Right hindlimb (tissue), 1 donor: ENCODE measurements around the gene TBC1D21.
A peak's percentile ranks its signal among the peaks of the same experiment; 100 is the strongest.

Source experiments
- DNase-seq: peaks from one replicate; pipeline ENCODE4 v3.0.0-alpha.2; 2018

TBC1D21 gene

DNA sequence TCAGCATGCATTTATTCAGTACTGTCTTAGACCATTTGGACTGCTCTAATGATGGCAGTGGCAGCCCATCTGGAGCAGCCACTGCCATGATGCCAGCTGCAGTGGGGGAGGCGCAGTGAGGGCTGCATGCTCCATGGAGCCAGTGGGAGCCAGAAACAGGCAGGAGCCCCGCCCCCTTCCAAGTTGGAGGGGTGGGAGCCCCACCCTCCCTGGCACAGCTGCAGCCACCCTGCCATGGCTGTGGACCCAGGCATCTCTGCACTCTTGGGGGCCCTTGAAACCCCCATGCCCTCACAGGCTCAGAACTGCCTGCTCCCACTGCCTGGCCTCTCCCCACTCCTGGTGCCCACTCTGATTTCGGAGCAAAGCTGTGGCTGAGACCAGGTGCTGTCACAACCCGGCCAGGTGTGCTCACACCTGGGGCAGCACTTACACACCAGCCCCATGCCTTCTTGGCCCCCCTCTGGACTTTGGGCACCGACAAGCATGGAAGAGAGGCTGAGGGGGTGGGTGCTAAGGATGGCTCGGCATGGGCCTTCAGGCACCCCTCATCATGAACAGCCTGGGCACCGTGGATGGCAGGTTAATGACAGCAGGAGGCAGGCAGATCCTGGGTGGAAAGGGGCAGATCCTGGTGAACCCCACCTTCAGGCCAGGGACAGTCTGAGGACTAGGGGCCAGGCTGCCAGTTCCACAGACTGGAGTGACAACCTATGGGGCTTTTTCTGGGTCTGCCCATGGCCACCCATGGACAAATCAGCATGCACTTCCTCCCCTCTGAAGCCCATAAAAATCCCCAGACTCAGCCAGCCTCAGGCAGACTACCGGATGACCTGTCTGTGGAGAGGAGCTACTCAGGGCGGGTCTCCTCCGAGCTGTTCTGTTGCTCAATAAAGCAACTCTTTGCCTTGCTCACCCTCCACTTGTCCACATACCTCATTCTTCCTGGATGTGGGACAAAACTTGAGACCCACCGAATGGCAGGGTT is 18.3 kb downstream of the TBC1D21 start:
- no peak for DNase-seq

DNA sequence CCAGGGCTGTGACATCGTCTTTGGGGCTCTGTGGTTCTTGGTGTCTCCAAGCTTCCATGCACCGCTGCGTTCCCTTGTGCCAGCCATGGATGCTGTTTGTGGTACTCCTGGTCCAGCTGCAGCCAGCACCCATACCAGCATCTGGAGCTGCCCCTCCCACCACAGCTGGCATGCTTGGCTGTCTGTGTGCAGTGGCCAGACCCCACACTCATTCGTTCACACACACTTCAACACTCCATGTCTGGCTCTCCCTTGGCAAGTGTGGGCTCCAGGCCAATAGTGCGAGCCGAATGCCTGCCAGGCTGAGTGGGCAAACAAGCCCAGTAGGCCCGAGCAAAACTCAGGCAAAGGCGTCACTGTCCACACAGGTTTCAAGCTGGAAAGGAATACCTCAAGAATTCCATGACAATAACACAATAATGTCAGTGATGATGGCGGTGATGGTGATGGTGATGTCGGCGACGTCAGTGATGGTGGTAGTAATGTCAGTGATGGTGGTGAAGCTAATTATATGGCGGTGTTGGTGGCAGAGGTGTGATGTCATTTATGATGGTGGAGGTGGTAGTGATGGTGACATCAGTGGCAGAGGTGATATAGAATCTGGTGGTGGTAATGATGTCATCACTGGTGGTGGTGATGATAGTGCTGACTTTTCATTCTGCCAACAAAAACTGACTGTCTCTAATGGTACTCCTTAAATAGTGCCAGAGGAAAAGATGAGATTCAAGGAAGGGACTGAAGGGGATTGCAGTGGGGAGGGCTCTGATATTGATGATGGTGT is 19.3 kb downstream of the TBC1D21 start:
- no peak for DNase-seq

DNA sequence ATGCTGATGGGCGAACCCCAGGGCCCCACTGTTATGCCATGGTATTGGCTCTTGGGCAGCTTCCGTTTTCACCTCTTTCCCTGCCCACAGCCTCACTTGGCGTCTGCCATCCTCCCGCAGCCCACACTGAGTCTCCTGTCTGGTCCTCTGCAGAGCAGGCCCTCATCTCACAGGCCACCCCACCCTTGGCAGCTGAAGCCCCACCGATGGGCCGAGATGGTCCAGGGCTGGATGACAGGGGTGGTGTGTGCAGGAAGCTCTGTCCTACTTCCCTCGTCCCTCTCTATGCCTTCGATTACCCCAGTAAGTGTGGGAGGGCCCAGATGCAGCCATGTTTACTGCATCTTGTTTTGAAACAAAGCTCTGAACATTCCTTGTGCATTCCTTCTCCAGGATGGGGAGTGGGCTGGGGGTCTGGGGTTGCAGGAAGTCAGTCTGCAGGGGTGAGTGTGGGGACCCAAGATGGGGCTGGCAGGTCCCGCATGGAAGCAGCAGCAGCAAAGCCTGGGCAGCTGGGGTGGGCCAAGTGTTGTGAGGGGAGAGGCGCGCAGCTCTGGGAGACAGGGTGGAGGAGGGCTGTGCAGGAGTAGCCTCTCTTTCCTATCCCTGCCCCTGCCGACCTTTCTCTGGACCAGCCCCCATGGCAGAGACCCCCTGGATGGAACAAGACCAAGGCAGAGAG is 20.9 kb downstream of the TBC1D21 start:
- no peak for DNase-seq

DNA sequence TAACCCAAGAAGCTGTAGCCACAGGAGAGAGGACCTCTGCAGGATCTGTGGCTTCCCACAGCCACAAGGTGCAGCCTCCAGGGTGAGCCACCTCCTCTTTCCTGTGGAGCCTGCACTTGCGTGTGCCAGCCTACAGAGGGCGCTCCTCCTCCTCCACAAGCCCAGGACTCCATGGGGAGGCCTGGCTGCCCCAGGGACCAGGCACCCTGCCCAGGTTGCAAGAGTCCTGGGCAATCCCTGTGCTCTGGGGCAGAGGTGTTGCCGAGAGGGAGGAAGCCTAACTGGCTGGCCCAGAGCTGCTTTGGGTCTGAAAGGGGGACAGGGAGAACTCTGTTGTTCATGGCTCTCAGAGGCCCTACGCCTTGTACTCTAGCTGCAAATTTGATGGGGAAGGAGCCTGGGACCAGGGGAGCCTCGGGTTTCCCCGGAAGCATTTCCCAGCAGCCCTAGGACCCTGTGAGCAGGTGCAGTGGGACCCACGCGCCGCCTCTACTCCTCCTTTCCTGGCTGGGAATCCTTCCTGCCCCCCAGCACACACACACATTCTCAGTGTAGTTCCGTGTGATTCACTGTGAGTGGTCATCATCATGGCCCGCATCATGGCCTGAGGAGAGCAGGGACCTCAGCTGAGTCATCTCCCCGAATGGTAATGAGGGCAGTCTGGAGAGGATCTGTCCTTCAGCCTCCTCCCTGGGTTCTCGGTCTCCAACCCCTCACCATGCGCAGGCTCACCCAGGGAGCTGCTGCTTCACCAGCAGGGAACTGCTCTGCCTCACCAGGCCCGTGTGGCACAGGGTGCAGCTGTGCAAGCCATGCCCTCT is 24.3 kb downstream of the TBC1D21 start:
- no peak for DNase-seq

DNA sequence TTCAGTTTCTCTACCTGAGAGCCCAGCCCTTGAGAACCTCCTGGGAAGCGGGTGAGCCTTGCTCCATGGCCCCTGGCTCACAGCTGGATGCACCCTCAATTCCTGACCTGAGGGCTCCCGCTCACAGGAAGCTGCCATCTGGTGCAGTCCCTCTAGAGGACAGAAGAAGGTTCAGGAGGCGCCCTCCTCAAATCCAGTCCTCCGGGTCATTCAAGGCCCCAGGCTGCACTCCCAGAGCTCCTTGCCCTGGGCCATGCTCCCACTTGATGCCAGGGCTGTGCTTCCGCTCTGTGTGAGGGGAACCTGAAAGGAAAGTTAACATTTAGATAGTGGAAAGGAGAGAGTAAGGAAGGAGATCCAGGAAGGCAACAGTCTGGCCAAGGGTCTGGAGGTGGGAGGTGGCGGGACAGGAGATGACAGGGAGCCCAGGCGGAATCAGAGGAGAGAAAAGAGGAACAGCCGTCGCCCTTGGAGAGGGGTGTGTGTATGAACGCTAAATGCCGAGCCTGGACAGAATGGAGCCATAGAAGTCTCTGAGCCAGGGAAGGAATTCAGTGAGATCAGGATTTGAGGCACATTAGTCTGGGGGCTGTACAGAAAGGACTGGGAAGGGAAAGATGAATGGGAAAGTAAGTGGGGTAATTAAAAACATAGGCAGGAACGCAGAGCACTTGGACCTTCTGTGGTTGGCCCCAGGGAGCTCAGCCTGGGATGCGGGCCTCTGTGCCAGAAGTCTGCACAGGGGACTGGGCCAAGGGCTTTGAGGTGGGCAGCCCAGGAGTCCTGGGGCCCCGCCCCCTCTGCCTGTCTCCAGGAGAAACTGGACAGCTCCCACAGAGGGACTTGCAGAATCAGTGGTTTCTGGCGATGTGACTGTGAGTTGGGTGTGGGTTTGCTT is 26.1 kb downstream of the TBC1D21 start:
- DNase-seq, result peak; percentile 35

DNA sequence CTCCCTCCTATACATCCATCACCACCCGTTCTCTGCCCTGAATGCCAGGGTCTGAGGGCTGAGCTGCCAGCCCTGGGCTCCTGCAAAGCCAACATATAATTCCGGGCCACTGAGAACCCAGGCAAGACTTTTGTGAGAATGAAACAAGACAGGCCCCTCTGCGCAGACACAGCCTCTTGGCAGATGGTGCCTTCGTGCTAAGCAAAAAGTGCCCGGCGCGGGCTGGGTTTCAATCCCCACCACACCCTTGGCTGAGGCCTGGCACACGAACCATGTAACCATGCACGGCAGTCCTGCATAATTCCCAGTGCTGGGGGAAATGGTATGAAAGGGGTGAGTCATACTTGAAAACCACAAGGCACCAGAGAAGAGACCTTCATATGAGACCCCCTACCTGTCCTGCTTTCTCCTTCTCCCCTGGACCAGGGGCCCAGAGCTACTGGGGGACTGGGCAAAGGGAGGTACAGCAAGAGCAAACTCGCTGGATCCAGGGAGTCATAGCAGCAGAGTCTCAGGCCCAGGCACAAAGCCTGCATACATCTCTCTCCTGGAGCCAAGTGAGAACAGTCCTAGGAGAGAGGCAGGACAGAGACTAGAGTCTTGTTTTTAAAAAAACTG is 26.8 kb downstream of the TBC1D21 start:
- peak; percentile 40 for DNase-seq

DNA sequence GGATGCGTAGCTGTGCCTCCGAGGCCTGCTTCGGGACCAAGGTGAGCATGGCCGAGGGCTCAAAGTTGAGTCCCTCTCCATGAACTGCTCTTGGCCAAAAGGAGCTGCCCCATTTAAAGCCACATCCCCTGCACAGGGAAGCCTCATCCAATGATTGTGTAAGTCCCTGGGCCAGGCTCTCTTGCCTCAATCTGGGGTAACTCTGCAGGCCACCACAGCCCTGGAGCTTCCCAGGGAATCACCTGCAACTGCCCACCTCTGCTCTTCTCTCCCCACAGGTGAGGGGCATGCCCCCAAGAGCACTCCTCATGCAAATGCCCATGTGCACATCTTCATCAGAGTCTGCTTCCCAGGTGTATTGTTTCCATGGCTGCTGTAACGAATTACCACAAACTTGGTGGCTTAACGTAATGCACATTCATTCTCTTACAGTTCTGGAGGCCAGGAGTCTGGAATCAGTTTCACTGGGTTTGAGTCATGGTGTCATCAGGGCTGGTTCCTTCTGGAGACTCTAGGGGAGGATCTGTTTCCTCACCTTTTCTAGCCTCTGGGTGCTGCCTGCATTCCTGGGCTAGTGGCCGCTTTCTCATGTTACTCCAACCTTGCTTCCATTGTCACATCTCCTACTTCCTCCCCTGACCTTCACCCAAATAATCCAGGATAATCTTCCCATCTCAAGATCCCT is 27.9 kb downstream of the TBC1D21 start:
- no peak for DNase-seq

DNA sequence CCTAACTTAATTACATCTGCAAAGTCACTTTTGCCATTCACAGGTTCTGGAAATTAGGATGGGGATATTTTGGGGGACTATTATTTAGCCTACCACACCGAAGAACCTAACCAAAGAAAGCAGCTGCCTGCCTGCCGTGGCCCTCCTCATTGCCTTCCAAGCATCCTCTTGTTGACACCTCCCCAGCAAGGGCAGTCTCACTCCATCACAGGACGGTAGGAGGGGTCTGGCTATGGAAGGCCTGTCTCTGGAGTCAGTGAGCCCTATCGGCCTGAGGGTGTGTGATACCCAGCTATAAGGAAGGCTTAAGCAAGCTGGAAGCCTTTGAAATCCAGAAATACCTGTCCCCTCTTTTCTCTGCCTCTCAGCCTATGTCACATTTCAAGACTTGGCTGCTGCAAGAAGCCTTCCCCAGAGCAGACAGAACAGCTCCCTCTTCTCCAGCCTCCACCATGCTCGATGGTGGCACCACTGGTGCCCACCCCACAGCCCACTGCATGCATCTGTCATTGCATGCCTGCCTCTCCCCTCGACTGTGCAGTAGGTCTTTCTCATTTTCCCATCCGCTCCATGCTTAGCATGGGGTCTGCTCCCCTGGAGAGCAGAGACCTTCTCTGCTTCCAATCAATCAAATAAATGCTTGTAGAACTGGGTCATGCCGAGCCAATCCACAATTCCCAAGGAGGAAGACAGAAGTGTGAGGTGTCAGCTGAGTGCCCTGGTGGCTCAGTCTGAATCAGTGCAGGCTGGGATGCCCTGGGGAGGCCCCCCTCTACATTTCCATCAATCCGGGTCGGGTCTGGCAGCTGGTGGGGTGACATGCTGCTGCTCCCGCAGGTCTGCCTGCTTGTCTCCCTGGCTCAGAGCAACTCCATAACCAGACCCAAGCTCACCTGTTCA is 29.0 kb downstream of the TBC1D21 start:
- DNase-seq, result no peak

DNA sequence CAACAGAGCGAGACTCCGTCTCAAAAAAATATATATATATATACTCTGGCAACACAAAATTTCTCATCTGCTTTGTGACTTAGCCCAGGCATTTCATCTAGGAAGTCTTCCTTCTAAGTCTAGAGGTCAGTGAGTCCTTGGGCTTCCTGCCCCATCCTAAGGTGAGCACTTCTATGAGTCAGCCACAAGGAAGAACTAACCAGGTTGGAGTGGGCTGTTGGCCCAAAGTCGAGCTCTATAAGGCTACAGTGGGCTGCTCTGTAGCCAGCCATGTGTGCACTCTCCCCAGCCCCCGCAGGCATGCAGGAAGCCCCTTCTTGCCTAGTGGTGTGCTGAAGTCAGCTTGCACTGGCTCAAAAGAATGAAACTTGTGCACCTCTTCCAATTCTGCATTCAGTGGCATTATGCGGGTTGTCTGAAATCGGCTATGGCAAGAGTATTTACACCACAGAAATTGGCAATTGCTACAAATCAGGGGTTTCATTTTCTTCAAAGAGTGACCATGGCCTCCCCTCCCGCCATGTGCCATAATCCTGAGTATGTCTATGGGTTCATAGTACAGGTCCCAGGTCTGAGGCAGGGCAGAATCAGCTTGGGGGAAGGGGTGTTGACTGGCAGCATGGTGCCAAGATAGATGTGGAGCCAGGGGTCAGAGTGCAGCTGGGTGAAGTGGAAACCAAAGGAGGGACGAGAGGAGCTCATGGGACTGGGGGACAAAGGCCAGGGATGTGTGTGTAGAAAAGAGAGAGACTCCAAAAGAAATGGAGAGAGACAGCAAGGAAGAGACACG is 30.9 kb downstream of the TBC1D21 start:
- no peak for DNase-seq

DNA sequence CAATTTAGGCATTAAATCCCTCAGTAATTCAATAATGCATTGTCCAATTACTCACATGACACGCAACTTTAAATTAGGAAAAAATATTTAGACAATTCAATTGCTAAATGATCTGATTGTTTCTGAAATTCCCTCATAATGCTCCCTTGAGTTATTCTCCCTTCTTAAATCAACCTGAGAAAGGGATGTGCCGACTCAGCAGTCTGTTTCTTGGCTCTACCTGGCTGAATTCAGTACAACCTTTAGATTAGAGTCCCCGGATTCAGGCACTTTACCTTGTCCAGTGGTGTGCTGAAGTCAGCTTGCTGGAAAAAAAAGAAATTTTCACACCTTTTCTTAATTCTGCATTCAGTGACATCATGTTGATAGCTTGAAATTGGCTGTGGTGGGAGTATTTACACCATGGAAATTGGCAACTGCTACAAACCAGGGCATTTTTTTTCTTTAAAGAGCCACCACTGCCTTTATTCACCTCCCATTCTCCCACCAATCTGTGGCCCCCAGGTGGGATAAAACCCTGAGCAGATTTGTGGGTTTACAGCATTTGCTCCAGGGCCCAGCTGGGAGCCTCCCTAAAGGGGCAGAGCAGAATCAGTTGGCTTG is 32.0 kb downstream of the TBC1D21 start:
- DNase-seq, result no peak

DNA sequence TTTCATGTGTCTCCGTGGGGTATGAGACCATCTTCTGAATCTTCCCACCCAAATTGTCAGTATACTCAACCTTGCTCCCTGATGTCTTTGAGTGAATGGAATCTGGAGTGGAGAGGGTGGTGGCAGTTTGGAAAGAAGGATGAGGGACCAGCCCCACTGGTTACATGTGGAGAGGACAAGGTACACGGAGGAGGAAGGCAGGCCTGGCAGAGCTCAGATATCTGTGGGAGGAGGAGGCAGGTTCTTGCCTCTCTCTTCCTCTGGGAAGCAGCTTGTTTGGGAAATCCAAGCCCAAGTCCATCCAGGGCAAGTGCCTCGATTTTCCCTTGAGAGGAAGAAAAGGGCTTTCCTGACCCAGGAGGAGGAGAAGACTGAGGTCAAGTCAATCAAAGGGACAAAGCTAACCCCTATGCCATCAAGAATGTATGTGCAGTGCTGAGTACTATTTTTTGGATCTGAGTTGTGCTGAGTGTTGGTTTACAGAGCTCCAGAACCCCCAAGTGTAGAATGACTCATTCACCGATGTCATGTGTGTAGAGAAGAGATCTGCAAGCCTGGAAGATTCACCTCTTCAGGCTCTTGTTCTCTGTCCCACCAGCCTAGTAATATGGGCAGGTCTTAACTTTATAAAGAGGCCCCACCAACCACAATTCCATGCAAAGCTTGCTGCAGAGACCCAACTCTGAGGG is 33.1 kb downstream of the TBC1D21 start:
- no peak for DNase-seq

DNA sequence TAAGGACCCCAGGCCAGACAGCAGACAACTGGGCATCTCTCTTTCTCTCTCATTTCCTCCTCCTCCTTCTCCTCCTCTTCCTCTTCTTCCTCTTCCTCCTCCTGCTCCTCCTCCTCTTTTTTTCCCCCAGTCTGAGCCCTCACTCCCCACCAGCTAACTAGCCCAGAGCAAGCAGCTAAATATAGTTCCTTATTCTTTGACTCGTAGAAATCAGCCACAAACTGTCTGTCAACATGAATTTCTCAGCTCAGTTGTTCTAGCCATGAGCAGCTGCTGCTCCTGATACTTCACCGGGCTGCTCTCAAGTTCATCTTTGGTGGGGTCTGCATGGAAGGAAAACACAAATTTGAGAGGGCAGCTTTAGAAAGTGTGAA is 33.7 kb downstream of the TBC1D21 start:
- no peak for DNase-seq

DNA sequence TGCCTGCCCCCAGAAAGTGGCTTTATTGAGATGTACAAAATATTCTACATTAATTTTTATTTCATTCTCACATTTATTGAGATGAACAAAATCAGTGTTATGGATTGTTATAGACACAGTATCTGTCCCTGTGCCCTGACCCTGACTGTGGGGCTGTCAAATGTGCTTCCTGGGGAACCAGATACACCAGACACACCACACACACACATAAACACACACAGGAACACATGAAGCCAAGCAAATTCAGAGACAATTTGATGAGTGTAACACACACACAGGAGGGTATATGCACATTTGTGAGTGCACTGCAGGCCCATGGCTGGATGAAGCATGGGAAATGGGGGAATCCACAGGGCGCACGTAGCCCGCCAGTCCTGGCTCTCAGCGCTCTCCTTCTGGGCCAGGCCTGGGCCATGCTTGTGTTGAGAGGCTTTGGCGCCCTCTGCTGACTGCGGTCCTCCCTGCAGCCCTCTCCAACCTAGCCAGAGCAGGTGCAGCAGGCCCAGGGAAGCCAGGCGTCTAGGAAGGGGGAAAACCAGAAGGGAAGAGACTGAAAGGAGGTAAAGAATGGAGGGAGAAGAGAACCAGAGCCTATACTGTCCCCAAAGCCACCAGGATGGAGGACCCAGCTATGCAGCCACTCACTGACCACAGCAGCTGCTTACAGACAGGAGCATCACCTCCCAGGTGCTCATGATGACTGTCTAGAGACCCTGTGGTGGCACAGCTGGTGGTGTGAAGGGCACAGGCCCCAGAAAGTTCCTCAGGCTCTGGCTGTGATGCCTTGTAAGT is 34.9 kb downstream of the TBC1D21 start:
- DNase-seq, result peak; percentile 84

DNA sequence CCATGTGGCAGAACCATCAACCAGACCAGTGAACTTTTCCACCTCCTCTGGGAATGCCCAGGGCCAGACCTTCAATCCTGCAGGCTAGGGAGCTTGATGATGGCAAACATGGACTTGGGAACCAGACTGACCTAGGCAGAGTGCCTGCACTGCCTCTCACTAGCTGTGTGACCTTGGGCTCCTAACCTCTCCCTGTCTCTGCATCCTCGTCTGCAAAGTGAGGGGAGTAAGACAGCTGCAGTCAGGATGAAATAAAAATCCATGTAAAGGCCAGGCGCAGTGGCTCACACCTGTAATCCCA is 35.4 kb downstream of the TBC1D21 start:
- no peak for DNase-seq

DNA sequence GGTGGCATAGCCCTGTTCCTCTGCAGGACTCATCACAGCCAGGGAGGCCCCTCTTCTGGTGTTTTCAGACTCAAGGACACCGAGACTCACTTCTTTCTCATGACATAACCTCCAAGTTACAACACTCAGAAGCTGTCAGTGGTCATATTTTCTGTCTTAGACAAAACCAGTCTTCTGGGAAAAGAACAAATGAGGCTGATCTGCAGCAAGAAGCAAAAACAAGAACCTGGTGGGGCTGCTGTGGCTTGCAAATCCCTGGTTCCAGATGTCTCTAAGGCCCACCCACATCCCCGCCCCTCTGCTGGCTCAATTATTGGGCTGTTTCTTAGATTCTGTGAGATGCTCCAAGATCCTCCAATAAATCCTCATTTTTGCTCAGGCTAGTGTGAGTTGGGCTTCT is 36.3 kb downstream of the TBC1D21 start:
- DNase-seq, result no peak

DNA sequence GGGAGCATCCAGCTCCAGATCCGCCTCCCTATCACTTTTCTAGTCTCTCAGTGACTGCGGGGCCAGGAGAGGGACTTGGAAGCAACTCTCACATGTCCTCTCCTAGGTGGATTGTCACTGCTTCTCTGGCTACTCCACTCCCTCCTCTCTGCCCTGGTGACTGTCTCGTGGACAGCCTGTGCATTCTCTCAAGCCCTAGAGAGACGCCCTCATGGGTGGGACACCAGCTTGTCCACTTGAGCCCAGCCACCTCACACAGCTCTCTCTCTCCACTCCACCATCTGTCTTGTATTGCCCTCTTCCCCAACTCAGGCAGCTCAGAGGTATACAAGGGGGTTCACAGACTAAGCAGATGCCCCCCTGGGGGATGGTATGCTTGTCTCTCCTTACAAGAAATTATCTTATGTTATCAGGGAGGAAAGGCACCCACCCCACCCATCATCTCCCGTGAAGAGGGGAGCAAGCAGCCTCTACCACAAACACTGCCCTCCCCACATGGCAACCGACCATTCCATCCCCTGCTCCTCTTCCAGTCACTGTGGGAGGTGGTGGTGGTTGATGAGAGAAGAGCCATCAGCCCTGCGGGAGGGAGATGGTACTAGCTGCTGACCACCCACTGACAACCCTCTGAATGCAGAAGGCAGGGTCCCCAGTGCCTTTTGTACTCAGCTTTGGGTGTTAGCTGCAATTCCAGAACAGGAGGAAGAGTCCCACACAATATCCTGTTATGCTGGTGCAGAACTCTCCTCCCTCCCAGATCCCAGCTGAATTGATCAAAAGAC is 37.3 kb downstream of the TBC1D21 start:
- DNase-seq, result no peak
